HCT116 (cell line): ENCODE data around the gene KCNH6.

Source experiments
- CEBPB ChIP-seq: IDR thresholded peaks from 2 replicates; pipeline ENCODE4 v1.6.1; 2012; ENCODE audit warnings: low read depth
- CTCF ChIP-seq, 3 experiments: fragments of 200-600 bp in 1 of 3; sonication (generic) in 1 of 3; IDR thresholded peaks in 2 of 3; conservative IDR thresholded peaks in 1 of 3; 2 replicates each; pipeline ENCODE4 v1.5.1; 2012 to 2017; ENCODE audit warnings: low read depth in 2 of 3, low read length in 2 of 3, antibody characterized with exemption in 1 of 3, borderline replicate concordance in 1 of 3, control low read depth in 1 of 3, mild to moderate bottlenecking in 1 of 3, mixed read lengths in 1 of 3, mixed run types in 1 of 3, moderate library complexity in 1 of 3; ENCODE audit not compliant: insufficient read depth in 1 of 3
- EGR1 ChIP-seq: IDR thresholded peaks from 2 replicates; pipeline ENCODE4 v1.6.1; 2012; ENCODE audit warnings: low read depth
- EZH2 ChIP-seq: fragments of 200-600 bp; sonication (generic); IDR thresholded peaks from 2 replicates; pipeline ENCODE4 v1.6.1; 2017; ENCODE audit warnings: antibody characterized with exemption, mixed run types
- FOSL1 ChIP-seq: IDR thresholded peaks from 2 replicates; pipeline ENCODE4 v1.6.1; 2012; ENCODE audit warnings: low read depth
- MAX ChIP-seq: IDR thresholded peaks from 2 replicates; pipeline ENCODE4 v1.6.1; 2012
- POLR2A ChIP-seq: IDR thresholded peaks from 2 replicates; pipeline ENCODE4 v1.7.0; 2011; ENCODE audit warnings: borderline replicate concordance; ENCODE audit not compliant: insufficient read depth, insufficient read length; ENCODE audit errors: extremely low read depth
- POLR2AphosphoS5 ChIP-seq: IDR thresholded peaks from 2 replicates; pipeline ENCODE4 v1.6.1; 2011; ENCODE audit warnings: mild to moderate bottlenecking, low read depth, low read length, moderate library complexity
- SP1 ChIP-seq: IDR thresholded peaks from 2 replicates; pipeline ENCODE4 v1.6.1; 2012; ENCODE audit warnings: low read depth
- YY1 ChIP-seq: IDR thresholded peaks from 2 replicates; pipeline ENCODE4 v1.6.1; 2011; ENCODE audit warnings: low read length, low read depth, moderate library complexity, mild to moderate bottlenecking; ENCODE audit not compliant: insufficient replicate concordance; ENCODE audit errors: extremely low read depth
- TF ChIP-seq, protein P1 (sequence below): IDR thresholded peaks from 2 replicates; pipeline ENCODE4 v1.6.1; 2012; ENCODE audit warnings: low read depth

DNA sequence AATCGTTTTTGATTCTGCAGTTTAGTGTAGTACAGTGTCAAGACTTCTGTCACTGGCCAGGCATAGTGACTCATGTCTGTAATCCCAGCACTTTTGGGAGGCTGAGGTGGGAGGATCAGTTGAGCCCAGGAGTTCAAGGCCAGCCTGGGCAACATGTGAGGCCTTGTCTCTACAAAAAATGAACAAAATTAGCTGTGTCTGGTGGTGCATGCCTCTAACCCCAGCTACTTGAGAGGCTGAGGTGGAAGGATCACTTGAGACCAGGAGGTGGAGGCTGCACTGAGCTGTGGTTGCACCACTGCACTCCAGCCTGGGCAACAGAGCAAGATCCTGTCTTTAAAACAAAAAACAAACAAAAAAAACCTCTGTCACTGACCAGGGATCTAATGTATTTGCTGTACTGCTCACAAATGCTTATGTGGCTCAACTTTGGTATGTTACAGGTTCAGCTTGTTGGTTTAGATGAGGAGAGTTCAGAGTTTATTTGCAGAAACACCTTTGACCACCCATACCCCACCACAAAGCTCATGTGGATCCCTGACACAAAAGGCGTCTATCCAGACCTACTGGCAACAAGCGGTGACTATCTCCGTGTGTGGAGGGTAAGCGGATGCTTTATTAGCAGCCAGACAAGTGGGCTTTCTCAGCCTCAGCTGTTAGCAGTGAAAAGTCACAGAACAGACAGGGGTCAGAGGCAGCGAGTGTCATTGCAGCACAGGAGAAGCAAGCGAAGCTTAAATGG, 55.0 kb downstream of the KCNH6 start:
- TF ChIP-seq EZH2 = no peak
- TF ChIP-seq MAX = no peak
- TF ChIP-seq POLR2AphosphoS5 = no peak
- no peak for TF ChIP-seq SP1
- TF ChIP-seq POLR2A = no peak
- no peak for TF ChIP-seq FOSL1
- no peak for TF ChIP-seq CTCF (IDR thresholded peaks at IDR 0.05 in 2 of 3, conservative IDR thresholded peaks at IDR 0.05 in 1 of 3; ENCODE audit: borderline replicate concordance in 1 of 3, insufficient read depth in 1 of 3, low read depth in 2 of 3, low read length in 2 of 3)
- no peak for TF ChIP-seq EGR1
- TF ChIP-seq, protein P1, sequence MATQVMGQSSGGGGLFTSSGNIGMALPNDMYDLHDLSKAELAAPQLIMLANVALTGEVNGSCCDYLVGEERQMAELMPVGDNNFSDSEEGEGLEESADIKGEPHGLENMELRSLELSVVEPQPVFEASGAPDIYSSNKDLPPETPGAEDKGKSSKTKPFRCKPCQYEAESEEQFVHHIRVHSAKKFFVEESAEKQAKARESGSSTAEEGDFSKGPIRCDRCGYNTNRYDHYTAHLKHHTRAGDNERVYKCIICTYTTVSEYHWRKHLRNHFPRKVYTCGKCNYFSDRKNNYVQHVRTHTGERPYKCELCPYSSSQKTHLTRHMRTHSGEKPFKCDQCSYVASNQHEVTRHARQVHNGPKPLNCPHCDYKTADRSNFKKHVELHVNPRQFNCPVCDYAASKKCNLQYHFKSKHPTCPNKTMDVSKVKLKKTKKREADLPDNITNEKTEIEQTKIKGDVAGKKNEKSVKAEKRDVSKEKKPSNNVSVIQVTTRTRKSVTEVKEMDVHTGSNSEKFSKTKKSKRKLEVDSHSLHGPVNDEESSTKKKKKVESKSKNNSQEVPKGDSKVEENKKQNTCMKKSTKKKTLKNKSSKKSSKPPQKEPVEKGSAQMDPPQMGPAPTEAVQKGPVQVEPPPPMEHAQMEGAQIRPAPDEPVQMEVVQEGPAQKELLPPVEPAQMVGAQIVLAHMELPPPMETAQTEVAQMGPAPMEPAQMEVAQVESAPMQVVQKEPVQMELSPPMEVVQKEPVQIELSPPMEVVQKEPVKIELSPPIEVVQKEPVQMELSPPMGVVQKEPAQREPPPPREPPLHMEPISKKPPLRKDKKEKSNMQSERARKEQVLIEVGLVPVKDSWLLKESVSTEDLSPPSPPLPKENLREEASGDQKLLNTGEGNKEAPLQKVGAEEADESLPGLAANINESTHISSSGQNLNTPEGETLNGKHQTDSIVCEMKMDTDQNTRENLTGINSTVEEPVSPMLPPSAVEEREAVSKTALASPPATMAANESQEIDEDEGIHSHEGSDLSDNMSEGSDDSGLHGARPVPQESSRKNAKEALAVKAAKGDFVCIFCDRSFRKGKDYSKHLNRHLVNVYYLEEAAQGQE = no peak
- TF ChIP-seq YY1 = no peak
- TF ChIP-seq CEBPB = no peak
